HTERT RPE-1 (cell line): ENCODE measurements around the gene FIGN.

Experiments
- in situ Hi-C: fragments of 300-500 bp; cut with MboI; formaldehyde crosslinking; loops from 4 replicates; pipeline ENCODE4 v1.14.3; 2020; ENCODE audit warnings: low sequenced_read_pairs

Gene FIGN, protein sequence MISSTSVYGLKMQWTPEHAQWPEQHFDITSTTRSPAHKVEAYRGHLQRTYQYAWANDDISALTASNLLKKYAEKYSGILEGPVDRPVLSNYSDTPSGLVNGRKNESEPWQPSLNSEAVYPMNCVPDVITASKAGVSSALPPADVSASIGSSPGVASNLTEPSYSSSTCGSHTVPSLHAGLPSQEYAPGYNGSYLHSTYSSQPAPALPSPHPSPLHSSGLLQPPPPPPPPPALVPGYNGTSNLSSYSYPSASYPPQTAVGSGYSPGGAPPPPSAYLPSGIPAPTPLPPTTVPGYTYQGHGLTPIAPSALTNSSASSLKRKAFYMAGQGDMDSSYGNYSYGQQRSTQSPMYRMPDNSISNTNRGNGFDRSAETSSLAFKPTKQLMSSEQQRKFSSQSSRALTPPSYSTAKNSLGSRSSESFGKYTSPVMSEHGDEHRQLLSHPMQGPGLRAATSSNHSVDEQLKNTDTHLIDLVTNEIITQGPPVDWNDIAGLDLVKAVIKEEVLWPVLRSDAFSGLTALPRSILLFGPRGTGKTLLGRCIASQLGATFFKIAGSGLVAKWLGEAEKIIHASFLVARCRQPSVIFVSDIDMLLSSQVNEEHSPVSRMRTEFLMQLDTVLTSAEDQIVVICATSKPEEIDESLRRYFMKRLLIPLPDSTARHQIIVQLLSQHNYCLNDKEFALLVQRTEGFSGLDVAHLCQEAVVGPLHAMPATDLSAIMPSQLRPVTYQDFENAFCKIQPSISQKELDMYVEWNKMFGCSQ

GRCh38 chr2:163735685-163736432 is at the start of gene FIGN:
Gene FIGN, minus strand, starts transcription at chr2:163736008. Its CDS starts 1,081 bp downstream, at chr2:163734927.
- in situ Hi-C loops: no loop called here

DNA sequence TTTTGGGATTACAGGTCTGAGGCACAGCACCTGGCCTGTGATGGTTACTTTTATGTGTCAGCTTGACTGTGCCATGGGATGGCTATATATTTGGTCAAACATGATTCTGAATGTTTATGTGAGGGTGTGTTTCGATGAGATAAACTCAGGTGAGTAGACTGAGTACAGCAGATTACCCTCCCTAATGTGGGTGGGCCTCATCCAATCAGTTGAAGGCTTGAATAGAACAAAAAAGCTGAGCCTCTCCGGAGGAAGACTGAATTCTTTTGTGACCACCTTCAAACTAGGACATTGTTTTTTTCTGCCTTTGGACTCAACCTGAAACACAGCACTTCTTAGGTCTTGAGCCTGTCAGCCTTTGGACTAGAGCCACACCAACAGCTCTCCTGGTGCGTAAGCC is 49.4 kb upstream of the FIGN start:
- in situ Hi-C loops: no loop called here

- in situ Hi-C loops: no loop called here
These were observed 44.3 kb upstream of the FIGN start for GRCh38 chr2:163779970-163780597.

- in situ Hi-C loops: no loop called here
These were observed 42.4 kb upstream of the FIGN start for GRCh38 chr2:163778045-163778781.

DNA sequence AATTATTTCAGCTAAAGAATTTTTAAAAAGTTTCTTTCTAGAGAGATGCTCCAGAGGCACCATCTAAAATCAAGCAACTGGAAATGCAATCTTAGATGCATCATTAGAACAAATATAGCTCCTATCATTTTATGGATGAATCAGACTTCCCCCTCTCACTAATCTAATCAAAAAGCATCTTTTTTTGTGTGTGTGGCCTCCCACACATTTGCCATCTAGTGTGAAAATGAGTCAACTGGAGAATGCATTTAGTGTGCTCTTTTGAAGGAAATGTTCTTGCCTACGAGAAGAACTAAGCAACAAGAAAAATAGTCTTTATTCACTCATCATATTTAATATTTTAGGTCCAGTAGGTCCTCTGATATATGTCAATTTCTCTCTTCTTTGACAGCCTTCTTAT is 39.5 kb upstream of the FIGN start:
- in situ Hi-C loops: no loop called here

DNA sequence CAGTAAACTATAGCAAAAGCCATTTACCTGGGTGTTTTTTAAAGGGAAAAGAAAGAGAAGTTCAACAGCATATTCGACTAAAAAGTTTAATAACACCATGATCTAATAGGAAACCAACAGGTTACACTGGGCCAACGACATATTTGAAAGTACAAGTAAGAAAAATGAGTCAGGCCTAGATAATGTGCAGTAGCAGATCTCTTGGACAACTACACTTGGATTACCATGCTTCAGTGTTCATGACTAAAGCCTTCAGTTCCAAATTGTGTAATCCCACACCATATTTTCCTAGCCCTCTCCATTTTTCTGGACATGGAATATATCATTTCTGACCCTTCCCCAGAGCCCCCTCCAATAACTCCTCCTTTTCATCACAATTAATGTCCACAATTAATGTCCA is 39.1 kb upstream of the FIGN start:
- in situ Hi-C loops: no loop called here

GRCh38 chr2:163773276-163773675 is 37.5 kb upstream of the FIGN start:
- in situ Hi-C loops: no loop called here

DNA sequence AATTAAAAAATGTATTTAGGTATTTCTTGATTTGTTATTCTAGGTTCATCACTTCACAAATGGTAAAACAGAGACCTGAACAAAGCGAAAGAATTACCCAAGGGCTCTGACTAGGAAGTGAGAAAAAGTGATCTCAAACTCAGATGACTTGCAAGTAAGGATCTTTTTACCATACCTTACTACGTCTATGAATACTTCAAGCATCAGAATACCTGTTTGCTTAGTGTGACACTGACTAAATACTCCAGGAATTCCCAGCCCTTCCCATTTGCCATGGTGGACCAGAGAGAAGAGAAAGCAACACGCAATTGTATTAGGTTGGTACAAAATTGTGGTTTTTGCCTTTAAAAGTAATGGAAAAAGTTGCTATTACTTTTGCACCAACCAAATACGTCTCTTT is 35.8 kb upstream of the FIGN start:
- in situ Hi-C loops: no loop called here

GRCh38 chr2:163768881-163769695 is 33.3 kb upstream of the FIGN start:
- in situ Hi-C loops: no loop called here

DNA sequence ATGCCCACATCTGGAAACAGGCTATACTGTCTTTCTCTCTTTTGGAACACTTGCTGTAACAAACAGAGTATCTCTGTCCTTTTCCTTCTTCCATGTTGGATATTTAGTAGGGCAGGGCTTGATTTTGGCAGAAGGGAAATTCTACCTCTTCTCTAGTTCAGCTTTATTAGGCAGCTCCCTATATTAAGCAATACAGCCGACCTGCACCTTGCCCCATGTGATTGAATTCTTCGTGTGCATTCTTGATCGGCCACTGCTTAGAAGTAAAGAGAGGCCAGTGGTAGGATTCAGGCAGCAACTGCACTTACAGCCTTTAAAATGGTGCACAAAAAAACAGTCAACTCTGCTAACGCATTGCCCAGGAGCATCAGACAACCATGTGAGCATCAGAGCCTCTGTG is 31.3 kb upstream of the FIGN start:
- in situ Hi-C loops: no loop called here

DNA sequence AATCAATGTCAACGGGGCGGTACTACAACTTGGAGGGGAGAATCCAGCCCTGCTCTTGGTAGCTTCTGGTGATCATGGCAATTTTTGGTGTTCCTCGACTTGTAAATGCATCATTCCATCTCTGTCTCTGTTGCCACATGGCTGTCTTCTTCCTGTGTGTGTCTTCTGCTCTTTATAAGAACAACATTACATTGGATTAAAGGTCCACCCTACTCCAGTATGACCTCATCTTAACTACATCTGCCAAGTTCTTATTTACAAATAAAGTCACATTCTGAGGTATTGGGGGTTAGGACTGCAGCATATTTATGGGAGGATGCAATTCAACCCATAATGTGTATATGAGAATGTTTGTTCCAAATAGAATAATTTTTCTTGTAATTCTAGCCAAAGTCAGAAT is 28.8 kb upstream of the FIGN start:
- in situ Hi-C loops: no loop called here

DNA sequence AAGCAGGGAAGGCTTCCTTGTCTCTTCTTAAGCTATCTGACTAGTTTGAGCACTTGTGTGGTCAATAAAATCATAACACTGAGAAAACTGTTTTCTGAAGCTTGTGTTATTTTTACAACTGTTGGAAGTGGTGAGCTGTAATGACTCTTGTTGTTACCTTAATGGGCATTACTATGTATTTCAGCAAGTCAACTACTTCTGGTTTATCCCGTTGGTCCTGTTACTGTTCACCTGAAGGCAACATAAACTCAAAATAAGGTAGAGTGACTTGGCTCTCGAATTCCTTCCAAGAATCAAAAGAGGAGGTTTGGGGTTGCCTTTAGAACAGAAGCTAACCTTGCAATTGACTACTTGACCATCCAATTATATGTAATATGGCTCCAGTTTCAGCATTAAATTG is 23.2 kb upstream of the FIGN start:
- in situ Hi-C loops: no loop called here

- in situ Hi-C loops: no loop called here
These were observed 22.0 kb upstream of the FIGN start for GRCh38 chr2:163757814-163758213.

DNA sequence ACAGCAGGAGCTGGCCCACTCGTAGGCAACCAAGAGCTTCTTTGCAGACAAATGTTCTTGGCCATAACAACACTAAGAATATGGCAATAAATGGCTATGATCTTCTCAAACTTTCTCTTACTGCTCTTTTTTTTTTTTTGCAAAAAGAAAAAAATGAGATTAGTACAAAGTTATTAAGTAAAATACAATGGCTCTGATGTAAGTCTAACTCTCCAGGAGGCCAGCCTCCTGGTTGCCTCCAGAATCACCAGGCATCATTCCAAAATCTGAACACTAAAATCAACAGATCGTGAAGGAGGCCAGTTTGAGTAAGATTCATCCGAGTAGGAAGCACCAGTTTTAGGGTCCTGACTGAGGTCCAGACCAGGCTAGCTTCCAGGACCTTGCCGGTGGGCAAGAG is 20.8 kb upstream of the FIGN start:
- in situ Hi-C loops: no loop called here

DNA sequence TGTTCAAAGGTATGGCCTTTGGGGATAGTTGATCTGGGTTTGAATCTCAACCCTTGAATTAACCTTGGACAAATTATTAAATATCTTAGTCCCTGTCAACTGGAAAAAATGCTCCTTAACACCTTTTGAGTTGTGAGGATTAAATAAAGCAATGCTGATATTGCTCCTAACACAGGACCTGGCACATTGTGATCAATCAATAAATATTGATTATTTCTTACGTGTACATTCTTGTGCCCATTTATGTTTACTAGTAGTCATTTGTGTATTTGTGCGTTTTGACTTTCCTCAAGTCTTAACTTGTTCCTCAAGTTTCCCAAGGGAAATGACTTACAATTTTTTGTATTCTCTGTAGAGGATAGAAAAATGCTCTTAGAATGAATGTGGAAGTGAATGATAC is 19.6 kb upstream of the FIGN start:
- in situ Hi-C loops: no loop called here

DNA sequence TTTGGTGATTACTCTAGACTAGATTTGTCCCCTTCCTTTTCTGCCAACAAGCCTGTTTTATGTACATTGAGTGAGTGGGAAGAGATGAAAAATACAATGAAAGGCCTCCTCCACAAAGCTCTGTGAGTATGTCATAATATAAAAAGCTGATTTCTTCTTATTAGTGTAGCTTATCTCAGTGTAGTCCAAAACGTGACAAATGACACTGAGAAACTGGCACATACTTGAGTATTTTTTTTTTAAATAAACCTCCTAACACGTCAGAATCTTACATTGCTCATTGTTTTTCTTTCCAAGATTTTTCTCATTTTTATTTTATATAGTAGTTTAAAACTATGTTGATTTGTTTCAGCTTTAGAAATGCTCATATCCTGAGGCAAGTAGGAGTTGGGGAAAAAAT is 17.9 kb upstream of the FIGN start:
- in situ Hi-C loops: no loop called here

DNA sequence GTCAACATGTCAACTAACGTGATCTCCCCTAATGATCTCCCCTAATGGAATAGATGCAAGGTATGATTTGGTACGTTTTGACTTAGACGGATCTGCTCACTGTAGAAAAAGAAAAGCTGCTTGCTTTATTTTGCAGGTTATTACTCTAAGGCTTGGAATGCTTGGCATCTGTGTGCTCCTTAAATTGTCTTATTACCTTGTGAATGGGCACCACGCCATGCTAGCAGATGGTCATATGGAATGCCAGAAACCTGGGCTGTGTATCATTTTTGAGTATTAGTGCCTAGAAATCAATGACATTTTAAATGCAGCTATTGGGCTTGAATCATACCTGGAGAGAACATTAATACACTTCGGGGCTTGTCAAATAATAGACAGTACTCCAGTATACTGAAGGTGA is 16.5 kb upstream of the FIGN start:
- in situ Hi-C loops: no loop called here

DNA sequence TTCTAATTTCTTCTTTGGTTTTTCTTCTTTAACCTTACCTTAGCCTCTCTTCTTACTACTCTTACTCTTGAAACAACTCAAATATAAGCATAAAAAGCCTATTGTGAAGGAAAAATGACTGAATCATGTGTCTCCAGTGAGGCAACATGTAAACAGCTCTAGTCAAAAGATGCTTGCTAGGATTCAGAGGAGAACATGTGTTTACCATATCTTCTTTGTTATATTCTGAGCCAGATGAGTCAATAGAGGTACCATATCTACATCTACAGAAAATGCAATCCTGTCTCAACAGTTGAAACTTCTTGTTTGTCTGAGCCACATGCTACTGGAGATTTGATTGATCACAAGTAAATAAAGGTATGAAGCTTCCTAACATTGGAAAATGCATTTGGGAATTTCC is 15.9 kb upstream of the FIGN start:
- in situ Hi-C loops: no loop called here

GRCh38 chr2:163748420-163748819 is 12.6 kb upstream of the FIGN start:
- in situ Hi-C loops: no loop called here

GRCh38 chr2:163741435-163741834 is 5.6 kb upstream of the FIGN start:
- in situ Hi-C loops: no loop called here
